HG03095 (cell line): ENCODE results near the gene TSPAN33.

Source experiments
- ATAC-seq: cut with Tn5 transposase; IDR thresholded peaks from one replicate; pipeline ENCODE4 v1.9.1; 2021; ENCODE audit warnings: moderate library complexity; ENCODE audit not compliant: unreplicated experiment

The TSPAN33 gene, protein sequence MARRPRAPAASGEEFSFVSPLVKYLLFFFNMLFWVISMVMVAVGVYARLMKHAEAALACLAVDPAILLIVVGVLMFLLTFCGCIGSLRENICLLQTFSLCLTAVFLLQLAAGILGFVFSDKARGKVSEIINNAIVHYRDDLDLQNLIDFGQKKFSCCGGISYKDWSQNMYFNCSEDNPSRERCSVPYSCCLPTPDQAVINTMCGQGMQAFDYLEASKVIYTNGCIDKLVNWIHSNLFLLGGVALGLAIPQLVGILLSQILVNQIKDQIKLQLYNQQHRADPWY

DNA sequence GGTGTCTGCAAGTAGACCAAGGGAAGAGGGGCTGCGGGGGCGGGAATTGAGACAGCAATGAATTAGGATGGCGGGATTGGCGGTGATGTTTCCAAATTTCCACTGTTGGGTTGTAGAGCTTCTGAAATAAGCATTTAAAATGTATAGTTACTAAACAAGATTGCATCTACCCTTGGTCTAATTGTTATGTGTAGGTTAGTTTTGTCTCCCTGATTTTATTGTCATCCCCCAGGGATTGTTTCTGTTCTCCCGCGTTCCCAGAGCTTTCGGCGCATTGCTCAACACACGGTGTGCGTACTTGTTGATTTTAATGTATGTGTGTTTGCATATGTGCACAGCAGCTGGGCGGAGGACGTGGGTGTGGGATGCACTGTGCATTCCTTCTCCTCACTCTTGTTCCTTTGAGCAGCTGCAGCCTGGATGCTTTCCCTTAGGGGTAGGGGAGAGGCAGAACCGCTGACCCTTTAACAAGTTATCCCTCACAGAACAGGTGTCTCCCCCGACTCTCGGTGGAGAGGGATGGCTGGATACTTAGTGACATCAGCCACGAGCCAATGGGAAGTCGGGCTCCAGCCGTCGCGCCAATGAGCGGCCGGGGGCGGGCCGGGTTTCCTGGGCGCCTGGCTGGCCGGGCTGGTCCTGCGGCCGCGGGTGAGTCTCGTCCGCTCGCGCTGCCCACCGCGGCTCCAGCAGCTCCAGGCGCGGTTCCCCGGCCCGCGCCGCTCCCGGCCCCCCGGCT, at the start of gene TSPAN33:
Gene TSPAN33, plus strand, starts transcription at position 613 of the 739 bp plus-strand sequence. CDS start 274 bp downstream, outside the sequence.
- peak; percentile 69 for ATAC-seq

- ATAC-seq, result peak; percentile 84
Observed at GRCh38 chr7:129095258-129095657, 49.2 kb upstream of the TSPAN33 start.

- ATAC-seq, result no peak
Observed at GRCh38 chr7:129098409-129099084, 46.0 kb upstream of the TSPAN33 start.

DNA sequence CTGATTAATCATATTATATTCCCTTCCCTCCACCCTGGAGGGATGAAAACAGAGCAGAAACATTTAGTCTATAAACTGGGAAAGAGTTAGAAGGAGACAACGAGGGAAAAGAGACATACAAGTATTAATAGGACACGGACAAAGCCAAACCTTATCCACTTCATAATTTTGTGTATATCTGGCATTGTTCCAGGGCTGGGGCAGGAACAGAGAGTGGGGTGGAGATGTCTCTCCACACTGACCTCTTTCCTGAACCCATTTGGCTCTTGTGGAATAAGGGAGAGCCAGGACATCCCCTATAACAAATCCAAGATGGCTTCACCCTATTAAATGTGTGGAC, 43.7 kb upstream of the TSPAN33 start:
- no peak for ATAC-seq

GRCh38 chr7:129101746-129102145, 42.8 kb upstream of the TSPAN33 start:
- ATAC-seq, result no peak

- no peak for ATAC-seq
Observed at GRCh38 chr7:129103561-129104324, 40.8 kb upstream of the TSPAN33 start.

DNA sequence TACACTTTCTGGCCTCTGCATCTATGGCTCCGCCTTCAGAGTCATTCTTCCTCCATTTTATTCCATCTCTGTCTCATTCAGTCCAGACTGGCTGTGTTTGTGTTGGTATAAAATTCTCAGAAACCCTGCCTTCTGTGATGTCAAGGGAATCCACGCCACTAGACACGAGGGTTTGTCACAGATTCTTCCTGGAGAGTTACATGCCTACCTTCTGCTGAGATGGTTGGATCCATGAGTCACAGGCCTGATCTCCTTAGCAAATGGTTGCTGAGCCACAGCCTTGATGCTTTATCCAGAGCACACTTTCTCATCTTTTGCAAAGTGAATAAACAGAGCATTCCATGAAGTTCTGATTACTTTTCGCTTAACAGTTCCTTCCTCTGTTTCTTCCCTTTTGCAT, 35.9 kb upstream of the TSPAN33 start:
- ATAC-seq, result no peak

- no peak for ATAC-seq
Observed at GRCh38 chr7:129110258-129110981, 34.1 kb upstream of the TSPAN33 start.

DNA sequence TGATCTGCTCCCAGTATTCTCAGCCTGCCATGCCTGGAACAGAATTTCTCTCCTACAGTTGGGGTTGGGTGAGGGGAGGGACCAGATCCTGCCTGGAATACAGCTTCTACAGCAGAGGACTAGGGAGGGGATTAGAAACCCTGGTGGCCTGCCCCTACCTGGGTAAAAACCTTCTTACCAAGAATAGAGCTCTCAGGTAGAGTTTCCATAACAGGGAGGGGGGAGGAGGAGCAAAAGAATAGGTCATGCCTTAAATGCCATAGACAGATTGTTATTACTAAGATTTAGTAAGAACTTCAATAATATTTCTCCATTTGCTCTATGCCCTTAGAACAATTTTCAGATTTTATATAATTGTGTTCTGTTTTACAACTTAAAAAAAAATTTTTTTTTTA, 33.5 kb upstream of the TSPAN33 start:
- ATAC-seq, result no peak

DNA sequence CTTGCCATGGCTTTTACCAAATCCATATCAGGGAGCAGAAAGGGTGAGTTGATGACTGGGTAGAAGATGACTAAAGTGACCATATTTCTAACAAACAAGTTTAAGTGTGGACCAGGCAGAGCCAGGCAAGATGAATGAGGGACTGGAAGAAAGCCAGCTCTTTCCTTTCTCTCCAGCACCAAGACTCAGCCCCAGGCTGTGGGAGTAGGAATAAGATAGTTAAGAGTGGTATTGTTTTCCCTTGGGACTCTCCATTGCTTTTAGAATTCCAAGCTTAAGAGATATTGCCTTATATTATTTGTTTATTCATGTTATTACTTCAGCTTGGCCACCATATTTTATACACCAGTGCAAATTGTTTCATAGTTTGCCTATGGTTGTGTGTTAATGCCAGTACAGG, 28.8 kb upstream of the TSPAN33 start:
- no peak for ATAC-seq

DNA sequence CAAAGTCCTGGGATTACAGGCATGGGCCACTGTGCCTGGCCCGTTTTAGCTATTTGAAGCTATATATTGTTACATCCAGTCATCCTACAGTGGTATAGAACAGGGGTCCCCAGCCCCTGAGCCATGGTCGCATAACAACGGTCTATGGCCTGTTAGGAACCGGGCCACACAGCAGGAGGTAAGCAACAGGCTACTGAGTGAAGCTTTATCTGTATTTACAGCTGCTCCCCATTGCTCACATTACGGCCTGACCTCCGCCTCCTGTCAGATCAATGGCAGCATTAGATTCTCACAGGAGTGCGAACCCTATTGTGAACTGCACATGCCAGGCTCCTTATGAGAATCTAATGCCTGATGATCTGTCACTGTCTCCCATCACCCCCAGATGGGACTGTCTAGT, 26.3 kb upstream of the TSPAN33 start:
- ATAC-seq, result no peak

DNA sequence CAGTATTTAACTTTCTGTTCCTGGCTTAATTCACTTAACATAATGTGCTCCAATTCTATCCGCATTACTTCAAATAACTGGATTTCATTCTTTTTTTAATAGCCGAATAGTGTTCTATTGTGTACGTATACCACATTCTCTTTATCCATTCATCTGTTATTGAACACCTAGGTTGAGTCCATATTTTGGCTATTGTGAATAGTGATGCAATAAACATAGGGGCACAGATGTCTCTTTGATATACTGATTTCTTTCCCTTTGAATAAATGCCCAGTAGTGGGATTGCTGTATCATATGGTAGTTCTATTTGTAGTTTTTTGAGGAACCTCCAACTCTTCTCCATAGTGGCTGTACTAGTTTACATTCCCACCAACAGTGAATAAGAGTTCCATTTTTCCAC, 25.5 kb upstream of the TSPAN33 start:
- no peak for ATAC-seq

- peak; percentile 2 for ATAC-seq
Observed at GRCh38 chr7:129121501-129122077, 22.9 kb upstream of the TSPAN33 start.

- ATAC-seq, result peak; percentile 44
Observed at GRCh38 chr7:129122078-129122750, 22.3 kb upstream of the TSPAN33 start.

- ATAC-seq, result peak; percentile 65
Observed at GRCh38 chr7:129122751-129123509, 21.6 kb upstream of the TSPAN33 start.

GRCh38 chr7:129123510-129123857, 21.0 kb upstream of the TSPAN33 start:
- peak; percentile 20 for ATAC-seq

DNA sequence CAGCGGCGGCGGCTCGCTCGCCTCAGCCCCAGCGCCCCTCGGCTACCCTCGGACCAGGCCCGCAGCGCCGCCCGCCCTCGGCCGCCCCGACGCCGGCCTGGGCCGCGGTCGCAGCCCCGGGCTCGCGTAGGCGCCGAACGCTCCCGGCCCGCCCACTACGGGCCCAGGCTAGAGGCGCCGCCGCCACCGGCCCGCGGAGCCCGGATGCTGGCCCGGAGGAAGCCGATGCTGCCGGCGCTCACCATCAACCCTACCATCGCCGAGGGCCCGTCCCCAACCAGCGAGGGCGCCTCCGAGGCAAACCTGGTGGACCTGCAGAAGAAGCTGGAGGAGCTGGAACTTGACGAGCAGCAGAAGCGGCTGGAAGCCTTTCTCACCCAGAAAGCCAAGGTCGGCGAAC, 18.2 kb upstream of the TSPAN33 start:
- no peak for ATAC-seq

GRCh38 chr7:129127154-129127553, 17.4 kb upstream of the TSPAN33 start:
- no peak for ATAC-seq

DNA sequence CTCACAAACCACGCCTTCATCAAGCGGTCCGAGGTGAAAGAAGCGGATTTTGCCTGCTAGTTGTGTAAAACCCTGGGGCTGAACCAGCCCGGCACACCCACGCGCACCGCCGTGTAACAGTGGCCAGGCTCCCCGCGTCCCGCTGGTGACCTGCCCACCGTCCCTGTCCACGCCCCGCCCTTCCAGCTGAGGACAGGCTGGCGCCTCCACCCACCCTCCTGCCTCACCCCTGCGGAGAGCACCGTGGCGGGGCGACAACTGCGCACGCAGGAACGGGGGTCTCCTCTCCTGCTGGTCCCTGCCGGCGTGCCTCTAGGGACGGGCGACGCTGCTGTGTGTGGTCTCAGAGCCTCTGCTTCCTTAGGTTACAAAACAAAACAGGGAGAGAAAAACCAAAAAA, 16.9 kb upstream of the TSPAN33 start:
- ATAC-seq, result no peak
